Adrenal gland (tissue), 5 donors: ENCODE results near the gene SAA2.

Source experiments
- POLR2A ChIP-seq, 2 donors: fragments of 450-650 bp; IDR thresholded peaks; one replicate each; pipeline ENCODE4 v1.6.1; 2017; ENCODE audit warnings: antibody characterized with exemption in 2 of 2, mild to moderate bottlenecking in 2 of 2, moderate library complexity in 1 of 2
- TF ChIP-seq, protein P1 (sequence below), 6 experiments: fragments of 450-650 bp in 4 of 6; fragments of 200-600 bp in 2 of 6; sonication (generic) in 1 of 6; IDR thresholded peaks; 1 replicate in 5 of 6; 2 replicates in 1 of 6; pipeline versions ENCODE4 v1.5.1 to v1.8.0; 2016 to 2021; ENCODE audit warnings: antibody characterized with exemption in 6 of 6, mild to moderate bottlenecking in 2 of 6, moderate library complexity in 1 of 6
- donor health status: DM: no; HTN: no; CAD: no.

DNA sequence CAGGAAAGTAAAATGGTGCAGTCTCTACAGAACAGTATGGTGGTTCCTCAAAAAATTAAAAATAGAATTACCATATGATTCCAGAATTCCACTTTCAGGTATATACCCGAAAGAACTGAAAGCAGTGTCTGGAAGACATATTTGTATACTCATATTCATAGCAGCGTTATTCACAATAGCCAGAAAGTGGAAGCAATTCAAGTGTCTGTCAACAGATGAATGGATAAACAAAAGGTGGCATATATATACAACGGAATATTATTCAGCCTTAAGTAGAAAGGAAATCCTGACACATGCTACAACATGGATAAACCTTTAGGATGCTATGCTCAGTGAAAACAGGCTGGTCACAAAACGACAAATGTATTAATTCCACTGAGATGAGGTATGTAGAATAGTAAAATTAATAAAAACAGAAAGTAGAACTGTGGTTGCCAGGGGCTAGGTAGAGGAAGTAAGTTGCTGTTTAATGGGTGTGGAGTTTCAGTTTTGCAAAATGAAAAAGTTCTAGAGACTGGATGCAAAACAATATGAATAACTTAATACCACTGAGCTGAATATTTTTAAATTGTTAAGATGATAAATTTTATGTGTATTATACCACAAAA lies 32.1 kb upstream of the SAA2 start:
- TF ChIP-seq, protein P1, sequence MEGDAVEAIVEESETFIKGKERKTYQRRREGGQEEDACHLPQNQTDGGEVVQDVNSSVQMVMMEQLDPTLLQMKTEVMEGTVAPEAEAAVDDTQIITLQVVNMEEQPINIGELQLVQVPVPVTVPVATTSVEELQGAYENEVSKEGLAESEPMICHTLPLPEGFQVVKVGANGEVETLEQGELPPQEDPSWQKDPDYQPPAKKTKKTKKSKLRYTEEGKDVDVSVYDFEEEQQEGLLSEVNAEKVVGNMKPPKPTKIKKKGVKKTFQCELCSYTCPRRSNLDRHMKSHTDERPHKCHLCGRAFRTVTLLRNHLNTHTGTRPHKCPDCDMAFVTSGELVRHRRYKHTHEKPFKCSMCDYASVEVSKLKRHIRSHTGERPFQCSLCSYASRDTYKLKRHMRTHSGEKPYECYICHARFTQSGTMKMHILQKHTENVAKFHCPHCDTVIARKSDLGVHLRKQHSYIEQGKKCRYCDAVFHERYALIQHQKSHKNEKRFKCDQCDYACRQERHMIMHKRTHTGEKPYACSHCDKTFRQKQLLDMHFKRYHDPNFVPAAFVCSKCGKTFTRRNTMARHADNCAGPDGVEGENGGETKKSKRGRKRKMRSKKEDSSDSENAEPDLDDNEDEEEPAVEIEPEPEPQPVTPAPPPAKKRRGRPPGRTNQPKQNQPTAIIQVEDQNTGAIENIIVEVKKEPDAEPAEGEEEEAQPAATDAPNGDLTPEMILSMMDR (IDR thresholded peaks at IDR 0.05), result no peak
- TF ChIP-seq POLR2A (IDR thresholded peaks at IDR 0.05), result no peak
